Neural cell (in vitro differentiated cells): Measurements from ENCODE around the gene CPSF7. TPM values are rescaled to one million over a fixed set of nuclear protein-coding genes. Genes with fewer than 3 reads are reported as not detected.

Experiments
- H2AFZ ChIP-seq: fragments of 200-600, 300-800 bp; sonication (generic), shearing (Covaris generic); 2 replicates; pipeline ENCODE4 v1.6.0; 2014; ENCODE audit warnings: low read depth, mild to moderate bottlenecking, antibody characterized with exemption, low read length, moderate library complexity
- H3F3A ChIP-seq: fragments of 200-600 bp; shearing (Covaris generic); 2 replicates; pipeline ENCODE4 v1.6.1; 2016; ENCODE audit warnings: mild to moderate bottlenecking, moderate library complexity, mixed read lengths, antibody characterized with exemption, low read length; ENCODE audit not compliant: insufficient read depth, poor library complexity, severe bottlenecking
- H3K27ac ChIP-seq: fragments of 200-600, 300-800 bp; sonication (generic), shearing (Covaris generic); 2 replicates; pipeline ENCODE4 v1.5.1; 2014; ENCODE audit warnings: mild to moderate bottlenecking, low read length, moderate library complexity
- H3K27me3 ChIP-seq: fragments of 300-800, 200-600 bp; sonication (generic), shearing (Covaris generic); 2 replicates; pipeline ENCODE4 v1.6.0; 2014; ENCODE audit warnings: mild to moderate bottlenecking, low read depth, low read length, moderate library complexity; ENCODE audit not compliant: insufficient read depth
- H3K36me3 ChIP-seq: fragments of 300-800, 200-600 bp; sonication (generic), shearing (Covaris generic); 2 replicates; pipeline ENCODE4 v1.5.1; 2014; ENCODE audit warnings: mild to moderate bottlenecking, antibody characterized with exemption, low read length, moderate library complexity; ENCODE audit not compliant: insufficient read depth
- H3K4me2 ChIP-seq: fragments of 300-800, 200-600 bp; sonication (generic), shearing (Covaris generic); 2 replicates; pipeline ENCODE4 v1.6.0; 2014; ENCODE audit warnings: mild to moderate bottlenecking, low read length
- H3K4me3 ChIP-seq: fragments of 300-800, 200-600 bp; sonication (generic), shearing (Covaris generic); 2 replicates; pipeline ENCODE4 v1.5.1; 2014; ENCODE audit warnings: mild to moderate bottlenecking, low read length, moderate library complexity
- H3K79me2 ChIP-seq: fragments of 200-600 bp; shearing (Covaris generic); replicated peaks from 2 replicates; pipeline ENCODE4 v1.6.0; 2014; ENCODE audit warnings: mild to moderate bottlenecking, low read length, moderate library complexity; ENCODE audit not compliant: insufficient read depth
- H3K9ac ChIP-seq: fragments of 300-800, 200-600 bp; sonication (generic), shearing (Covaris generic); 2 replicates; pipeline ENCODE4 v1.6.1; 2016; ENCODE audit warnings: mild to moderate bottlenecking, low read length, mixed read lengths
- H3K9me2 ChIP-seq: fragments of 200-600 bp; shearing (Covaris generic); 2 replicates; pipeline ENCODE4 v1.6.1; 2016; ENCODE audit warnings: mild to moderate bottlenecking, low read length, mixed read lengths; ENCODE audit not compliant: insufficient read depth
- H3K9me3 ChIP-seq: fragments of 200-600, 300-800 bp; sonication (generic), shearing (Covaris generic); 2 replicates; pipeline ENCODE4 v1.6.1; 2016; ENCODE audit warnings: mild to moderate bottlenecking, mixed run types, low read length, moderate library complexity, mixed read lengths
- H4K20me1 ChIP-seq: fragments of 200-600 bp; shearing (Covaris generic); 2 replicates; pipeline ENCODE4 v1.6.1; 2016; ENCODE audit warnings: mild to moderate bottlenecking, mixed run types; ENCODE audit not compliant: insufficient read depth
- EP300 ChIP-seq: fragments of 450-650 bp; conservative IDR thresholded peaks from 2 replicates; pipeline ENCODE4 v1.6.1; 2014; ENCODE audit warnings: antibody characterized with exemption, mild to moderate bottlenecking, moderate library complexity; ENCODE audit not compliant: poor library complexity, severe bottlenecking
- EZH2 ChIP-seq: fragments of 200-600, 300-800 bp; shearing (Covaris generic), sonication (generic); IDR thresholded peaks from 2 replicates; pipeline ENCODE4 v1.6.1; 2014; ENCODE audit warnings: antibody characterized with exemption, low read length, borderline replicate concordance, mild to moderate bottlenecking; ENCODE audit not compliant: insufficient read depth, poor library complexity, severe bottlenecking
- MXI1 ChIP-seq: fragments of 450-650 bp; conservative IDR thresholded peaks from 2 replicates; pipeline ENCODE4 v1.6.1; 2014; ENCODE audit warnings: antibody characterized with exemption, mild to moderate bottlenecking; ENCODE audit not compliant: poor library complexity, severe bottlenecking
- POLR2AphosphoS5 ChIP-seq: IDR thresholded peaks from 2 replicates; pipeline ENCODE4 v1.6.1; 2012
- RAD21 ChIP-seq: fragments of 450-650 bp; conservative IDR thresholded peaks from 2 replicates; pipeline ENCODE4 v1.6.1; 2014; ENCODE audit warnings: antibody characterized with exemption, mild to moderate bottlenecking, moderate library complexity
- SMC3 ChIP-seq: fragments of 450-650 bp; conservative IDR thresholded peaks from 2 replicates; pipeline ENCODE4 v1.6.1; 2014; ENCODE audit warnings: antibody characterized with exemption, mild to moderate bottlenecking, moderate library complexity; ENCODE audit not compliant: poor library complexity
- TAF1 ChIP-seq: IDR thresholded peaks from 2 replicates; pipeline ENCODE4 v1.6.1; 2012; ENCODE audit warnings: low read depth
- polyA plus RNA-seq: library from polyadenylated mRNA; depleted of rRNA; stranded (reverse); fragments of >200 nt; gene quantifications from 2 replicates; pipeline ENCODE4 v1.2.3, GENCODE V29; 2014
- small RNA-seq, 3 experiments: library from RNA; depleted of rRNA; stranded (forward); fragments of <200 nt; gene quantifications; one replicate each; pipeline ENCODE3, GENCODE V24; 2012
- TF ChIP-seq, protein P1 (sequence below): fragments of 450-650 bp; IDR thresholded peaks from 2 replicates; pipeline ENCODE4 v1.5.1; 2014; ENCODE audit warnings: antibody characterized with exemption, mild to moderate bottlenecking, moderate library complexity; ENCODE audit not compliant: poor library complexity, severe bottlenecking
- TF ChIP-seq, protein P2 (sequence below): IDR thresholded peaks from 2 replicates; pipeline ENCODE4 v1.6.1; 2012; ENCODE audit warnings: borderline replicate concordance

Gene CPSF7
- polyA plus RNA-seq, 1 donor from 2014 or later = 80.2 TPM

DNA sequence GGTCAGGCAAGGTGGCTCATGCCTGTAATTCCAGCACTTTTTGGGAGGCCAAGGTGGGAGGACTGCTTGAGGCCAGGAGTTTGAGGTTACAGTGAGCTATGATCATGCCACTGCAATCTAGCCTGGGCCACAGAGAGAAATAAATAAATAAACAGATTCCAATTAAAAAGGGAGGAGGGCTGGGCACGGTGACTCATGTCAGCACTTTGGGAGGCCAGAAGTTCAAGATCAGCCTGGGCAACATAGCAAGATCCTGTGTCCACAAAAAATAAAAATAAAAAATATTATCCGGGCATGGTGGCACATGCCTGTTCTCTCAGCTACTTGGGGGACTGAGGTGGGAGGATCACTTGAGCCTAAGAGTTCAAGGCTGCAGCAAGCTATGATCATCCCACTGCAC is 75.6 kb downstream of the CPSF7 start:
- TF ChIP-seq, protein P1, sequence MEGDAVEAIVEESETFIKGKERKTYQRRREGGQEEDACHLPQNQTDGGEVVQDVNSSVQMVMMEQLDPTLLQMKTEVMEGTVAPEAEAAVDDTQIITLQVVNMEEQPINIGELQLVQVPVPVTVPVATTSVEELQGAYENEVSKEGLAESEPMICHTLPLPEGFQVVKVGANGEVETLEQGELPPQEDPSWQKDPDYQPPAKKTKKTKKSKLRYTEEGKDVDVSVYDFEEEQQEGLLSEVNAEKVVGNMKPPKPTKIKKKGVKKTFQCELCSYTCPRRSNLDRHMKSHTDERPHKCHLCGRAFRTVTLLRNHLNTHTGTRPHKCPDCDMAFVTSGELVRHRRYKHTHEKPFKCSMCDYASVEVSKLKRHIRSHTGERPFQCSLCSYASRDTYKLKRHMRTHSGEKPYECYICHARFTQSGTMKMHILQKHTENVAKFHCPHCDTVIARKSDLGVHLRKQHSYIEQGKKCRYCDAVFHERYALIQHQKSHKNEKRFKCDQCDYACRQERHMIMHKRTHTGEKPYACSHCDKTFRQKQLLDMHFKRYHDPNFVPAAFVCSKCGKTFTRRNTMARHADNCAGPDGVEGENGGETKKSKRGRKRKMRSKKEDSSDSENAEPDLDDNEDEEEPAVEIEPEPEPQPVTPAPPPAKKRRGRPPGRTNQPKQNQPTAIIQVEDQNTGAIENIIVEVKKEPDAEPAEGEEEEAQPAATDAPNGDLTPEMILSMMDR = no peak
- TF ChIP-seq RAD21 (no peak), POLR2AphosphoS5 (no peak), EP300 (no peak), TAF1 (no peak), MXI1 (no peak), EZH2 (no peak), SMC3 (no peak)
- TF ChIP-seq, protein P2, sequence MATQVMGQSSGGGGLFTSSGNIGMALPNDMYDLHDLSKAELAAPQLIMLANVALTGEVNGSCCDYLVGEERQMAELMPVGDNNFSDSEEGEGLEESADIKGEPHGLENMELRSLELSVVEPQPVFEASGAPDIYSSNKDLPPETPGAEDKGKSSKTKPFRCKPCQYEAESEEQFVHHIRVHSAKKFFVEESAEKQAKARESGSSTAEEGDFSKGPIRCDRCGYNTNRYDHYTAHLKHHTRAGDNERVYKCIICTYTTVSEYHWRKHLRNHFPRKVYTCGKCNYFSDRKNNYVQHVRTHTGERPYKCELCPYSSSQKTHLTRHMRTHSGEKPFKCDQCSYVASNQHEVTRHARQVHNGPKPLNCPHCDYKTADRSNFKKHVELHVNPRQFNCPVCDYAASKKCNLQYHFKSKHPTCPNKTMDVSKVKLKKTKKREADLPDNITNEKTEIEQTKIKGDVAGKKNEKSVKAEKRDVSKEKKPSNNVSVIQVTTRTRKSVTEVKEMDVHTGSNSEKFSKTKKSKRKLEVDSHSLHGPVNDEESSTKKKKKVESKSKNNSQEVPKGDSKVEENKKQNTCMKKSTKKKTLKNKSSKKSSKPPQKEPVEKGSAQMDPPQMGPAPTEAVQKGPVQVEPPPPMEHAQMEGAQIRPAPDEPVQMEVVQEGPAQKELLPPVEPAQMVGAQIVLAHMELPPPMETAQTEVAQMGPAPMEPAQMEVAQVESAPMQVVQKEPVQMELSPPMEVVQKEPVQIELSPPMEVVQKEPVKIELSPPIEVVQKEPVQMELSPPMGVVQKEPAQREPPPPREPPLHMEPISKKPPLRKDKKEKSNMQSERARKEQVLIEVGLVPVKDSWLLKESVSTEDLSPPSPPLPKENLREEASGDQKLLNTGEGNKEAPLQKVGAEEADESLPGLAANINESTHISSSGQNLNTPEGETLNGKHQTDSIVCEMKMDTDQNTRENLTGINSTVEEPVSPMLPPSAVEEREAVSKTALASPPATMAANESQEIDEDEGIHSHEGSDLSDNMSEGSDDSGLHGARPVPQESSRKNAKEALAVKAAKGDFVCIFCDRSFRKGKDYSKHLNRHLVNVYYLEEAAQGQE = no peak
- H3K9me3 ChIP-seq = no peaks in the 10 kb centered on the region
- no peak overlapping the region for H2AFZ ChIP-seq
- no peaks in the 10 kb centered on the region for H4K20me1 ChIP-seq
- H3K9me2 ChIP-seq = no peaks in the 10 kb centered on the region
- H3K4me3 ChIP-seq = no peak overlapping the region
- no peaks in the 10 kb centered on the region for H3K36me3 ChIP-seq
- no peak overlapping the region for H3K27ac ChIP-seq
- H3F3A ChIP-seq = no peaks in the 10 kb centered on the region
- H3K27me3 ChIP-seq = no peaks in the 10 kb centered on the region
- no peaks in the 10 kb centered on the region for H3K79me2 ChIP-seq
- no peak overlapping the region for H3K9ac ChIP-seq
- no peak overlapping the region for H3K4me2 ChIP-seq

DNA sequence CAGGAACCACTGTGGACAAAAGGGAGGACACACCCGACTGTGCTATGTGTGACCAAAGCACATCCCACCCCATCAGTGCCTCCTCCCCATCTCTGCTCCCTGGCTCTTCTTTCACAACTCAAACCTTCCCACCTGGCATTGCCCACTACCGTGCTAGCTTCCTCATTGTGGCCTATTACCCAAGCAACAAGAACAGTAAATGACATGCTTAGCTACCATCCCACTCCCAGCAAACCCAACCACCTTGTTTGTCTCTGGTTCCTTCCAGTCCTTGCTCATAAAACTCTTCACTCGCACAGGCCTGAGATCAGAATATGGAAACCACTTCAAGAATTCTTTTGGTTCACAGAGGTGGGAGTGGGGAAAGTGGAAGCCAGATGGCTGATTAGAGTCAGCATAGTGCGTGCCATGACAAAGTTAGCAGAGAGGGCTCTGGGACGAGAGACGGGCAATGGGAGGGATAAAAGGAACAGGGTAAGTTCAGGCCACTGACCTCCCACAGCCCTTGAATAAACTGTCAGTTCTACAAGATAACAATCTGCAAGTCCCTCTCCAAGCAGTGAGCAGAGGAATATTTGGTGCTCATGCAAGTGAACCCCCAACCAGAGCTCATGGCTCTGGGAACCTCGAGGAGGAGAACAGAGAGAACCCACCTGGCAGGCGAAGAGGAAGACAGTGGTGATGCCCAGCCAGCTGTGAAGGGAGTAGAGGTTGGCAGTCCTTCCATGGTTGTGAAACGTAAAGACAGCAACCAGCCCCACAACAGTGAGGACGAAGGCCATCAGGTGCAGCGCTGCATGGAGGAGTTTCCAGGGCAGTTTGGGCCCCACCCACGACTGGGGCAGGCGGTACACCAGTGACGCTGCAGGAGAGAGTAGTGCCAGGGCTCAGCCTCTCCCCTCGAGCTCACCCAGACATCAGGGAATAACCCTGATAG is 76.4 kb downstream of the CPSF7 start:
- Histone ChIP-seq H3K9me2 (no peaks in the 10 kb centered on the region), H3K79me2 (no peaks in the 10 kb centered on the region), H3K9me3 (no peaks in the 10 kb centered on the region), H3K27me3 (no peaks in the 10 kb centered on the region), H2AFZ (no peak overlapping the region), H3K4me3 (no peak overlapping the region), H3K4me2 (no peak overlapping the region), H3K36me3 (no peaks in the 10 kb centered on the region), H3K9ac (no peak overlapping the region), H3K27ac (no peak overlapping the region), H4K20me1 (no peaks in the 10 kb centered on the region), H3F3A (no peaks in the 10 kb centered on the region)
- TF ChIP-seq, protein P1 = no peak
- TF ChIP-seq POLR2AphosphoS5 = no peak

Small RNA genes lying within 50 kb of the gene (small RNA-seq; reads per million reads assigned to genes)
- gene RN7SL23P = 0 reads per million in 3 experiments

Other genes with a start within 250 kb of the CPSF7 start
- not detected in 2 replicates for gene PGA3, start 226.5 kb downstream of the CPSF7 start, polyA plus RNA-seq
- gene PGA4, start 207.6 kb downstream of the CPSF7 start, polyA plus RNA-seq = not detected in 2 replicates
- gene PGA5, start 188.8 kb downstream of the CPSF7 start, polyA plus RNA-seq = not detected in 2 replicates
- gene VWCE, start 134.7 kb downstream of the CPSF7 start, polyA plus RNA-seq = 5.5 and 9.8 TPM in 2 replicates
- gene DDB1, start 96.9 kb downstream of the CPSF7 start, polyA plus RNA-seq = 197 and 203 TPM in 2 replicates
- 18.1 and 46.0 TPM in 2 replicates for gene TKFC, start 96.7 kb downstream of the CPSF7 start, polyA plus RNA-seq
- 36.3 and 44.6 TPM in 2 replicates for gene CYB561A3, start 68.1 kb downstream of the CPSF7 start, polyA plus RNA-seq
- 19.6 and 38.9 TPM in 2 replicates for gene TMEM138, start 67.6 kb downstream of the CPSF7 start, polyA plus RNA-seq
- gene TMEM216, start 37.4 kb downstream of the CPSF7 start, polyA plus RNA-seq = 22.0 and 22.4 TPM in 2 replicates
- 54.5 and 72.8 TPM in 2 replicates for gene SDHAF2, start 149 bp upstream of the CPSF7 start, polyA plus RNA-seq
- gene LRRC10B, start 78.8 kb upstream of the CPSF7 start, polyA plus RNA-seq = 12.4 and 14.6 TPM in 2 replicates
- gene SYT7, start 151.1 kb upstream of the CPSF7 start, polyA plus RNA-seq = 14.0 and 21.8 TPM in 2 replicates